GM15510 (cell line): ENCODE measurements around the gene TOR1AIP1.

Source experiments
- POLR2A ChIP-seq: IDR thresholded peaks from 3 replicates; pipeline ENCODE4 v1.6.1; 2011; ENCODE audit warnings: borderline replicate concordance; ENCODE audit not compliant: insufficient read length; ENCODE audit errors: extremely low read depth

The TOR1AIP1 gene

GRCh38 chr1:179954493-179955286 lies 72.6 kb downstream of the TOR1AIP1 start, which contains the start of gene CEP350:
Gene CEP350 (plus strand): TSS chr1:179954810. CDS start chr1:179986182, 31,372 bp downstream.
- TF ChIP-seq POLR2A: peak; percentile 93

- TF ChIP-seq POLR2A: no peak
These were observed 73.2 kb downstream of the TOR1AIP1 start for GRCh38 chr1:179955287-179955680.

GRCh38 chr1:179955731-179956130 lies 73.6 kb downstream of the TOR1AIP1 start:
- no peak for TF ChIP-seq POLR2A

- TF ChIP-seq POLR2A: no peak
These were observed 76.3 kb downstream of the TOR1AIP1 start for GRCh38 chr1:179958359-179958758.

- no peak for TF ChIP-seq POLR2A
These were observed 84.5 kb downstream of the TOR1AIP1 start for GRCh38 chr1:179966551-179966950.

- TF ChIP-seq POLR2A: no peak
These were observed 86.4 kb downstream of the TOR1AIP1 start for GRCh38 chr1:179968284-179968993.

GRCh38 chr1:179968994-179969919 lies 87.2 kb downstream of the TOR1AIP1 start:
- TF ChIP-seq POLR2A: no peak
